Stimulated activated CD4-positive, alpha-beta T cell treated with anti-CD3 and anti-CD28 coated beads, TNF-alpha, amount 100 ng/mL, for 24 hours (primary cell): ENCODE results near the gene SYT17.
A peak's percentile ranks its signal among the peaks of the same experiment; 100 is the strongest.
"Not testable (repeated sequence)": the region's sequence is repeated elsewhere in the genome, so short reads cannot be mapped to it uniquely, and the experiment has no call there.

Source experiments
- DNase-seq, 3 experiments: peaks; one replicate each; pipeline ENCODE4 v3.0.0-alpha.2; 2020; ENCODE audit warnings: low read depth in 3 of 3

The SYT17 gene

DNA sequence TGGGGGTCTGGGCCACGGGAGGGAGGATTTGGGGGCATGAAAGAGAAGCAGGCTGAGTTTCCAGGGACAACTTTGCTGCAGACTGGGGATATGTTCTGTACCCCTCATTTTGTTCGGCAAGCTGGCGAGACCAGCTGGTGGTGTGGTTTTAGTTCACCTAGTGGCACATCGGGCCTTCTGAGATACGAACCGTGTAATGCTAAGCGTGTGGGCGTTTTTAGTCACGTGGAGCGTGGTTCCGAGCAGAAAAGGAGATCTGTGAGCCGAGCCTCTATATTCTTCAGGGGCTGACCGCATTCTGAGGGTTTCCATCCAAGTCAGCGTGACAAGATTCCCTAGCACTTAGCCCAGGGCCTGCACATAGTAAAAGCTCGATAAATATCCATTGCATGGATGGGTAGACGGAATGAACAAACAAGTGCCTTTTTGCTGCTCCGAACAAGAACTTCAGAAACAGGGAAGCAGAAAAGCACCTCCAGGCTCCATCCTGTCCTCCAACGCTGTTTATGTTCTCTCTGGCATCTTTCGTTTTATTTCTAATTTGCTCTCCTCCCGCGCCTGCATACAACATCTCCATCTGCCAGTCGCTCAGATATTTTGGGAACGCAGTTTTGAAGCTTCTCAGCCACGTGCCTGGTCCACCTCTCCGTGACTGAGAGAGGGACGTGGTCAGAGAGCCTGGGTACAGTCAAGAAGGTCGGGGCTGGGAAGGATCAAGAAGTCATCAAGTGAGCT is 5.8 kb downstream of the SYT17 start:
- no peak for DNase-seq

DNA sequence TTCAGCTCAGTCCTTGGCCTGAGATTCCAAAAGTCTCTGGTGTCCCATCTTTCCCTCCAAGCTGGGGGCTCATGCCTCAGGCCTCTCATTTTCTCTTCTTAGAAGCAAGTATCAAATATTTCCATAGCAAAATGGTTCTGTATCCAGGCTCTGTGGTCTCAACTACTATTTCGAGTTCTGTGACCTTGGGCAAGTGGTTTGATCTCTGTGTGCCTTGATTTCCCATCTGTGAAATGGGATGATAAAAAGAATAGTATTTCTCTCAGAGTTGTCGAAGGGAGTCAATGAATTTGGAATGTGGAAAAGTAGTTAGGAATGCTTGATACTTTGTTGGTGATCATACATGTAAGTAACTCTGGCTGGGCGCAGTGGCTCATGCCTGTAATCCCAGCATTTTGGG is 6.4 kb downstream of the SYT17 start:
- DNase-seq = no peak

DNA sequence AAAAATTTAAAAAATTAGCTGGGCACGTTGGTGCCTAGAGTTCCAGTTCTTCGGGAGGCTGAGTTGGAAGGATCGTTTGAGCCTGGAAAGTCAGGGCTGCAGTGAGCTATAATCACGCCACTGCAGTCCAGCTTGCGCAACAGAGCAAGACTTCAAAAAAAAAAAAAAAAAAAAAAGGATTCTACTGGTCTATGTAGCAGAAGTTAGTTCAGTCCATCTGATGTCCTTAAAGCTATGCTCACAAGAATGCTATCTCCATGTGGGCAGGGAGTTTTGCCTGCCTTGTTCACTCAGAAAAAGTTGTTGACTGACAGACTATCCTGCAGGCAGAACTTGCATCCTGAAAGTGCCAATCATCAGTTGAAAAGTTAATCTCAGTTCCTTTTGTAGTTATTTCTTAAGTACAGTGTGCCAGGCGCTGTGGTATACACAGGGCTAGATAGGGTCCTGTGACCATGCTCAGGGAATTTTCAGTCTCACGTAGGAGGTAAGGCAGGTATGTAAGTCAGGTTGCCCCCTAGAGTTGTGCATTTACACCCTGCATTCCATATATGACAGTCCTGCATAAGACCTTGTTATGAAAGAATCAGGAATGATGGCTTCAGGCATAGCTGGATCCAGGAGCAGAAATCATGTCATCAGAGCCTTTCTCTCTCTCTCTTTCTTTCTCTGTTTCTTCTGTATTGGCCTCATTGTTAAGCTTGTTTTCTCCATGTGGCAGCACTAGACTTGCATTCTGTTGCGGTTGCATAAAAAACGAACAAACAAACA is 7.6 kb downstream of the SYT17 start:
- no peak for DNase-seq

DNA sequence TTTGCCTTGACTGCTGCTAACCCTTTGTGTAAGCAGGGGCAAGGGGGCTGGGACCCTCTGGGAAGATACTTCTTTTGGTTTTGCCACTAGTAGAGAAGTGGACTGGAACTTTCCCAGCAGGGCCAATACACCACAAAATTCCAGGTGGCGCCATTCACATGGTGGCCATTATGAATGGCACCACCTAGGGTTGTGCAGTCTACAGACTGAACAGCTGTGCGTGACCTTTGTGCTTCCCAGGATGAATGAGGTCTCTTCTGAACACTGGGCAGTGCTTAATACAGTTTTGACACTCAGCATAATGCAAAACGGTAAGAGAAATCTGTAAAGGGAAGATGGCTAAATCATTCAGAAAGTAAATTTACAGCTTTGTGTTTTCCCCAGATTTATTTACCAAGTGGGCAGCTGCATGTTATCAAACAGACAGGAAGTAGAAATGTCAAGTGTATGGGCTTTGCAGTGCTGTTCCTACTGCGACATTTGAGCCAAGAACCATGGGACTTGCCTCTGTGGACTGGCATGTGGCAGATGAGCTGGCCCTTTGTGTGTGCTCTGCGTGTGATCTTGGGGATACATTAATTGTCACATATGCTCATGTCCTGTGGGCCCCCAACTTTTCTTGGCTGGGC is 9.2 kb downstream of the SYT17 start:
- DNase-seq = no peak

DNA sequence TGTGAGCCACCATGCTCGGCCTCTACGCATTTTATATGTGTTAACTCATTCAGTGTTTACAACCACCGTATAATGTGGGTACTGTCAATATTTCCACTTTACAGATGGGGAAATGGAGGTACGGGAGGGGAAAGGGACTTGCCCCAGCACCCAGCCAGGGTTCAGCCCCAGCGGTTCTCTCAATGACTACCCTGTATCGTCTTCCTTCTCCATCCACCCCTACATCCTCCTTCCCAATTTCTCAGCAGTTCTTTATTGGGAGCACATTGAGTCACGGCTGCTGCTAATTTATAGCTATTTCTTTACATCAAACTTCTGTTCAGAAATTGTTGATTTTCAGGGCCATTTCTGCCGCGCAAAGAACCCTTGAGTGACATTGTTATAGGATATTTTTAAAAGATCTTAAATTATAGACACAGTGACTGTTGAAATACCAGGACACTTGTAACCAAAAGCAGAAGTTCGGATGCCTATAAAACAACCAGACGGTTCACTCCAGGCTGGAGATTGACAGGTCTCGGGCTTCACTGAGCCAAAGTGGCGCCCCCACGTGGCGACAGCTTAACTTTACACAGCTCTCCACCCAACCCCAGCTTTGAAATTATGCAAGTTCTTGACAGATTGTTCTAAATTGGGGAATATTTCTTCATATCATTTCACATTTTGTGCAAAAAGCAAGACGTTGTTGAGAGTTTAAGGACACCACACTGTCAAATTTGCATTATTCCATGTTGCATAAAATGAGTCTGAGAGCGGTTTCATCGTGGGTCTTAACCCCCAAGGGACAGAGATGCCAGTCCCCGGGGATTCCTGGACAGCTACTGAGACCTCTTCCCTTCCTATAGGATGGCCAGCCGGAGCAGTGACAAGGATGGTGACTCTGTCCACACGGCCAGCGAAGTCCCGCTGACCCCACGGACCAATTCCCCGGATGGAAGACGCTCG is 11.8 kb downstream of the SYT17 start:
- peak in 2 of 3 experiments; percentile 4 to 42 for DNase-seq

DNA sequence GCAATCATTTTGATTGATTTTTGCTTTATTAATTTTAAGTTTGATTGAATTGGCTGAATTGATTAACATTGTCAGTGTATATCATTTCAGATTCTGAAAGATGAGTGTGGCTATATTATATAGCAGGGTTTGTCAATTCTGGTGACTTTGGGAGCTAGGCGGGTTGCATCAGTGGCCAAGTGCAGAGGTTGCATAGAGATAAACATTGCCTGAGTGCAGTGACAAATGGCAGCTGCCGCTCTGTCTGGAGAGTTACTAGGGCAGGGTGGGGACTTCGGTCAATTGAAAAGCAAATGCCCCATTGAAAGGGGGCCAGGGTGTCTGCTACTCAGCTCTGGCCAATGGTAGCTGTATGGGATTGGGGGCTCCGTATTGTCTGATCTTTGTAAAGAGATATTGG is 12.7 kb downstream of the SYT17 start:
- DNase-seq = no peak

DNA sequence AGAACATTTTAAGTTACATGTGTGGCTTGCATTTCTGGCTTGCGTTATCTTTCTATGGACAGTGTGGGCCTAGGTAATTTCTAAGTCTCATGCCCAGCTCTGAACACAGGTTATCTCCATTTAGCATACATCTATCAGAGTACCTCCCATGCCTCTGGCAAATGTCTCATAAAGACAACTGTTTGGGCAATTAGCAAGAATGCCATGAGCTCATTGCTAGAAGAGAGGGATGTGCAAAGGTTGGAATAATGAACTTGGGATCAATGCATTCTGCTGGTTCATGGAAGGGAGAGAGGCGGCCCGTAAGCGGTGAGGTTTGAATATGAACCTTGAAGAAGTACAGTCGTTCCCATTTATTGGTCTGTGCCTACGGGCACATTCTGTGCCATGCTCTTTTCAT is 14.4 kb downstream of the SYT17 start:
- no peak for DNase-seq

DNA sequence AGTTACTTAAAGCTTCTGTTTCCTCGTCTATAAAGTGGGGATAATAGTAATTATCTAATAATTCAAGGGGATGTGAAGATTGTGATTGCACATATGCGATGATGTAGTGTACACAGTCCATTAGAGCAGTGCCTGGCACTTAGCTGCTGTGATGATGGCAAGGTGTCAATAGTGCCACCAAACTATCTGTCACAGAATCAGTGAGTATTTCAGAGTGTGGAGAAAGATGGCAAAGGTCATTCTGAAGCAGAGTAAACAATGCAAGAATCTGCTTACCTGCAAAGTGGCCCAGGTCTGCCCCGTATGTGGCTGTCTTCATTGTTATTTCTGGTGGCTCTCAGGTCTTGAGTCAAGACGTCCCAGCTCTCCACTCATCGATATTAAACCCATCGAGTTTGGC is 15.1 kb downstream of the SYT17 start:
- no peak for DNase-seq

DNA sequence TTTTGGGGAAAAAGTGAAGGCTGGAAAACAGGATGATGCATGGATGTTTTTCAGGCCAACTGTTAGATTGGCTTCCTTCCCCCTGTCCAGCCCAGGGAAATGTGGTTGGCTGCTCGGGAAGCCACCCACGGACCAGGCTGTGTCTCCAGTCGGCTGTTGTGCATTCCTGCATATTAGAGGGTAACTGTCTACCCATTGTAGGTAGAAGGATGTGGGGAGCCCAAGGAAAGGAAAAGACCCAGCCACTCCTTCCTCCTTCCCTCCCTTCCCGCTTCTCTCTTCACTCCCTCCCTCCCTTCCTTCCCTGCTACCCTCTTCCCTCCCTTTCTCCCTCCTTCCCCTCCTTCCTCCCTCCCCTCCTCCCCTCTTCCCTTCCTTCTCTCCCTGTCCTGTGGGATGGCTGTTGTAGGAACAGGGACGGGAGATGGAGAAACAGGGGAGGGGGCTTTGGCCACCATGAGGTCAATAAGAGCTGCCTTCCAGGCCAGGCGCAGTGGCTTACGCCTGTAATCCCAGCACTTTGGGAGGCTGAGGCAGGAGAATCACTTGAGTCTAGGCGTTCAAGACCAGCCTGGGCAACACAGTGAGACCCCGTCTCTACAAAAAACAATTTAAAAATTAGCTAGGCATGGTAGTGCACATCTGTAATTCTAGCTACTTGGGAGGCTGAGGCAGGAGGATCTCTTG is 16.9 kb downstream of the SYT17 start:
- DNase-seq = no peak

DNA sequence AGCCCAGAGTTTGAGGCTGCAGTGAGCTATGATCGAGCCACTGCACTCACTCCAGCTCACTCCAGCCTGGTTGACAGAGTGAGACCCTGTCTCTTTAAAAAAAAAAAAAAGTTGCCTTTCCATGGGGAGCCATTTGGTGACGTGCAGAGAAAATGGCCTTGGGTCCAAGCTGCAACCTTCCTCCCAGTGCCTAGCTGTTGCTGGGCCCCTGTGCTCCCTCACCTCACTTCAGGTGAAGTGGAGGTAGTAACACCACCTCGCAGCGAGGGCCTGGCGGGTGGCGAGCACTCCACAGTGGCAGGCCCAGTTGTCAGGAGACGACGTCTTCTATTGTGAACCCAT is 17.4 kb downstream of the SYT17 start:
- no peak for DNase-seq

DNA sequence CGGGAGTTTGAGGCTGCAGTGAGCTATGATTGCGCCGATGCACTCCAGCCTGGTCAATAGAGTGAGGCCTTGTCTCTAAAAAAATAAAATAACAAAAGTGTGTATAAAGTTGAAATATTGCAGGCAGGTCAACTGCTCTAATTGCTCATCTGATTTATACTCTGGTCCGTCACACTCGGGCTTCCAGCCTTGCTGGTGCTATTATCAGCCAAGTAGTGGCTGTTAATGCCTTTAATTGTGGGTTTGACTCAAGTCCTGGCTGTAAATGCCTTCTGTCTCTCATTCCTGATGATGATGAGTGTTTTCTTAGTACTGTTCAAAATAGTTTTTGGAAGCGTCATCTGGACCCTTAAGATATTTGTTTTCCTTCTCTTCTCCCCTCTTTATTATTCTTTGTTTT is 18.4 kb downstream of the SYT17 start:
- no peak for DNase-seq

DNA sequence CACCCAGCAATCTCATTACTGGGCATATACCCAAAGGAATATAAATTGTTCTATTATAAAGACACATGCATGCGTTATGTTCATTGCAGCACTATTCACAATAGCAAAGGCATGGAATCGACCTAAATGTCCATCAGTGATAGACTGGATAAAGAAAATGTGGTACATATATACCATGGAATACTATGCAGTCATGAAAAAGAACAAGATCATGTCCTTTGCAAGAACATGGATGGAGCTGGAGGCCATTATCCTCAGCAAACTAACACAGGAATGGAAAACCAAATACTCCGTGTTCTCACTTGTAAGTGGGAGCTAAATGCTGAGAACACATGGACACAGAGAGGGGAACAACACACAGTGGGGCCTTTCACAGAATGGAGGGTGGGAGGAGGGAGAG is 19.9 kb downstream of the SYT17 start:
- DNase-seq = not testable (repeated sequence)

DNA sequence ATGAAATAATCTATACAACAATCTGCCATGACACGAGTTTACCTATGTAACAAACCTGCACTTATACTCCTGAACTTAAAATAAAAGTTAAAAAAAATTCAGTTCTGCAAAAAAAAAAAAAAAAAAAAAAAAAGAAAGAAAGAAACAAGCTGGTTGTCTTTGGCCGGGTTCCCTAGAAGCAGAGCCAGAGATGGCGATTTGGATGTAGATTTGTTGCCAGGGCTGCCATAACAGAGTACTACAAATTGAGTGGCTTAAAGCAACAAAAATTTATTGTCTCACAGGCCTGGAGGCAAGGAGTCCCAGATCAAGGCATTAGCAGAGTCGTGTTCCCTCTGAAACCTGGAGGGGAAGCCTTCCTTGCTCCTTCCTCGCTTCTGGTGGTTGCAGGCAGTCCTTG is 20.4 kb downstream of the SYT17 start:
- DNase-seq = no peak

DNA sequence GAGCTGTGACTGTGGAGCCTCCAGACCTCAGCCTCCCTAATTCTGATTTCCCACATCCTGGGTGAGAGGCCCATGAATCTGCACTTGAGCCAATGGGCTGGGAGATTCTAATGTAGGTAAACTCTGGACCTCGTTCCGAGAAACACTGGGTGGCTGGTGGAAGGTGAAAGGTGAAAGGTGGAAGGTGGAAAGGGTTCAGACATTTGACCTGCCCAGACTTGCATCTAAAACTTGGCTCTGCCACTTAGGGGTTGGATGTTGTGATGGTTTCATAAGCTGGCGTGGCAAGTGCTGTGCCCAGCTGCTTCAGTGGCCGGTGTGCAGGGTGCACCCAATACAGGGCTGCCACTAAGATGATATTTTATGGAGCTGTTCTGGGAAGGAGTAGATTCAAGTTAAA is 24.8 kb downstream of the SYT17 start:
- no peak for DNase-seq

DNA sequence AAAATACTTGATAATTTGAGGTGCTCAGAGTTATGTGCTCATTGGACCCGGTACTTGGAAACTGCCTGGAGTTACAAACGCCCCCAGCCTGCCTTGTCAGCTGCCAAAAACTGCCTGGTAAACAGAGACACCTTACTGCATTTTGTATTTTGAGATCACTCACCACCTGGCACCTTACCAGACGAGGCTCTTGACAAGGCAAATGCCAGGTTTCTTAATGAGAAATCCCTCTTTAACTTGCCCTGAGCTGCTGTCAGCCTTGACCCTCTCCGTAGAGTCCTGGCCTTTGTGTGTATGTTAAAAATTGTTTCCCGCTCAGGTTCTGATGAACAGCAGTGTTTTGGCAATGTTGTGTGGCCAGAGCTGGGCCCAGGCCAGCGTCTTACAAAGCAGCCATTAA is 28.8 kb downstream of the SYT17 start:
- DNase-seq = no peak

DNA sequence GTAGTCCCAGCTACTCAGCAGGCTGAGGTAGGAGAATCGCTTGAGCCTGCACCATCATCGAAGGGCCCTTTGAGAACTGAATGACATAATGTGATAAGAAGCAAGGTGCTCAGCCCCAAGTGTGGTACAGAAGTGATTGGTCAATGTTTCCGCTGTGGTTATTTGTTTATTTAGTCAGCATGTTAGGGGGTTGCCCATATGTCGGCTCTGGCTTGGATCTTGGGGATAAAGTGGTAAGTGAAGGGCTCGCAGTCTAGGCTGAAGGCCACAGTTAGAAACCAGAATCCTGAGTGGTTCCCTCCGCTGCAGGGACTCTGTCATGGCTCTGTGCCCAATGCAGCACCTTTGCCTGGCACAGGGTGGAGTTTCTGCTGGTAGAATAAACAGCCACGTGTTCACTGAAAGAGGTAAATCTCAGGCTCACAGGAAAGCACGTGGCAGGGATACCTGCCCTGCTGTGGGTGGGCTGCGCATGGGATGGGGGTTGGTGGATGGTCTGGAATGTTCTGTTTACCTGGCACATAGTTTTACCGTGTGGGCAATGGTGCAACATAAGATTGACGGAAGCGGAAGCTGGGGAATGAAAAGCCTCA is 35.4 kb downstream of the SYT17 start:
- DNase-seq = no peak

DNA sequence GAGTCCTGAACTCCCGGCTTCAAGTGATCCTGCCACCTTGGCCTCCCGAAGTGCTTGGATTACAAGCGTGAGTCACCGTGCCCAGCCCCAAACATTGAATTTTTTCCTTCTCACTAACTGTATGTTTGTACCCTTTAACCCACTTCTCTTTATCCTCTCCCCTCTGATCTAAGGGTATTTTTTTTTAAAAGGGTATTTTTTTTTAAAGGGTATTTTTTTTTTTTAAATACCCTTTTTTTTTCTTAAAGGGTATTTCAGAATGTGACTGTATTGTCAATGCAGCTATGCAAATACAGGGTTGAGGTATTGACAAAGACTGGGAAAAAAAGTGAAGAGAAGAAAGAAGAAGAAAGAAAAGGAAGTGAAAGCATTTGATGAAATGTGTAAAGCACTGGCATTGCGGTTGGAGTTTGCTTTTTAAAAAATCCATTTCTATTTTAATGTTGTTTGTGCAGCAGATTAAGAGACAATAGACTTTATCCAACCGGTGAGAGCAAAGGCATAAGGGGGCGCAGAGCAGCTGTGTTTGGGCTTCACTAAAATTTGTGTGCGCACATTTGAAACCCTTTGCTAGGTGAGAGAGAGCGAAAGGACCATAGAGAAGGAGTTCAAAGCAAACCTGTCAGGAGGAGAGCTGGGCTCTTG is 42.4 kb downstream of the SYT17 start:
- no peak for DNase-seq

DNA sequence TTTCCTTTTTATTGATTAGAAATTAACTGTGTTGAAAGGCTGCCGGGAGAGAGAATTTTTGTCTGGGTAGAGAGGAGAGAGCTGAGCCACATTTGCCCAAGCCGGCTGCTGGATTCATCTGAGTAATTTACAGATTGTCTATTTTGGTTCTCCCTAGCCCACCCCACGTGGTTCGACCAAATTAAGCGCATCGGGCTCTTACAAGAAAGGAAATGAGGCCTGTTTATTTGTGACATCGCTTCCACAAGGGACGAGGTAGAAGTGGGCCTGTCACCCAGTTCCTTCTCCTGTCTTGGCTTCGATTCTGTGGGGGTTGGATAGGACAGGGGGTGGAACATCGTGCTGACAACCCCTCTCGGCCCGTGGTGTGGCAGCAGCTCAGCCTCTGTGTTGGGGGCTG is 42.9 kb downstream of the SYT17 start:
- no peak for DNase-seq

DNA sequence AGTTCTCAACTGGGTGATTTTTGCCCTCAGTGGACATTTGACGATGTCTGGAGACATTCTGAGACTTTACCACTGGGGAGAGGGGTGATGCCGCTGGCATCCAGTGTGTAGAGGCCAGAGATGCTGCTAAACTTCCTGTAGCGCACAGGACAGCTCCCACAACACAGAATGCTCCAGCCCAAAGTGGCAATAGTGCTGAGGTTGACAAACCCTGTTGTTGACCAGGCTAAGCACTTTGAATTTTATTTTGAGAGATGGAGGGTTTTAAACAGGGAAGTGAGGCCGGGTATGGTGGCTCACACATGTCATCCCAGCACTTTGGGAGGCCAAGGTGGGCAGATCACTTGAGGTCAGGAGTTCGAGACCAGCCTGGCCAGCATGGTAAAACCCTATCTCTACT is 44.0 kb downstream of the SYT17 start:
- no peak for DNase-seq

DNA sequence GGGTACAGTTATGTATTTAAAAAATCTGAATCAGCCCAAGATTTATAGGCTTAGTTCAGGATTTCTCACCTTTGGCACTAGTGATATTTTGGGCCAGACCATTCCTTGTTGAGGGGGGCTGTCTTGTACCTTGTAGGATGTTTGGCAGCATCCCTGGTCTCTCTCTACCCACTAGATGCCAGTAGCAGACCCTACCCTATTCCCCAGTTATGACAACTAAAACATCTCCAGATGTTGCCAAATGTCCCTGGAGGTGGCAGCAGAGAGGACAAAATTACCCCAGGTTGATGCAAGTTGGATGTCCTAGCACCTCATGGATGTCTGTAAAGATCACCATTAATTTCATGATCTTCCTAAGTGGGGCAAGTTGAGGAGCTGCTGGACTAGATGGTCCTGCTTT is 45.8 kb downstream of the SYT17 start:
- no peak for DNase-seq

DNA sequence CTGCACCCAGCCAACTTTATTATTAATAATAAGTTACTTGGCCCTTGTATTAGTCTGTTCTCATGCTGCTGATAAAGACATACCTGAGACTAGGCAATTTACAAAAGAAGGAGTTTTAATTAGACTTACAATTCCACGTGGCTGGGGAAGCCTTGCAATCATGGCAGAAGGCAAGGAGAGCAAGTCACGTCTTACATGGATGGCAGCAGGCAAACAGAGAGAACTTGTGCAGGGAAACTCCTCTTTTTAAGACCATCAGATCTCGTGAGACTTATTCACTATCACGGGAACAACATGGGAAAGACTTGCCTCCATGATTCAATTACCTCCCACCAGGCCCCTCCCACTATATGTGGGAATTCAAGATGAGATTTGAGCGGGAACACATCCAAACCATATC is 47.7 kb downstream of the SYT17 start:
- no peak for DNase-seq
